GM12892 (cell line): Measurements from ENCODE around the gene BAIAP2.

Source experiments
- POLR2A ChIP-seq: IDR thresholded peaks from 2 replicates; pipeline ENCODE4 v1.6.1; 2011; ENCODE audit warnings: low read depth, low read length, control low read depth
- TAF1 ChIP-seq: IDR thresholded peaks from 2 replicates; pipeline ENCODE4 v1.6.1; 2011; ENCODE audit warnings: low read depth, mild to moderate bottlenecking, control low read depth, low read length, borderline replicate concordance

DNA sequence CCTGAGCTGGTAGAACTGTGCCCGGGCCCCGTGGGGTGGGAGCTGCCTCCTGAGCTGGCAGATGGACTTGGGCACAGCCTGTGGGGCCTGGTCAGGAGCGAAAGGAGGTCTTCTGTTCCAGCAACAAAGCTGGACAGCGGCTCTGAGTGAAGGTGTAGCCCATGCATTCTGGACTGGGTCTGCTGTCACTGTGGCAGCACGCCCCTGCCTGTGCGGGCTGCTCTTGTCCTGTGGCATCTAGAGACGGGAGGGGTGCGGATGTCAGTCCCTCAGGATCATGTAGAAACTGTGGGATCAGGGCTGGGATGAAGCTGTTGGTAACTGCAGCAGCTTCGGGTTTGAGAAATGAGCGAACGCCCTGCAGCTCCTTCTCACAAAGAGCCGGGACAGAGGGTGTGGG, 19.4 kb downstream of the BAIAP2 start:
- TF ChIP-seq POLR2A (no peak), TAF1 (no peak)
